HepG2 (cell line): ENCODE results near the gene OPRL1. TPM values are rescaled to one million over a fixed set of nuclear protein-coding genes. Genes with fewer than 3 reads are reported as not detected.

Experiments used
- DZIP1 ChIP-seq: sonication (generic); formaldehyde crosslinking; IDR thresholded peaks from 2 replicates; pipeline ENCODE4 v1.5.0; 2020; ENCODE audit warnings: mild to moderate bottlenecking, missing genetic modification reagents
- EZH2 ChIP-seq: conservative IDR thresholded peaks from 2 replicates; pipeline ENCODE4 v1.6.1; 2012; ENCODE audit warnings: mild to moderate bottlenecking, low read depth, low read length, moderate library complexity
- FOXA3 ChIP-seq: IDR thresholded peaks from 2 replicates; pipeline ENCODE4 v1.6.1; 2016; ENCODE audit warnings: missing genetic modification reagents, missing compliant biosample characterization
- GLI4 ChIP-seq: sonication (generic); formaldehyde crosslinking; IDR thresholded peaks from 2 replicates; pipeline ENCODE4 v1.5.1; 2020; ENCODE audit warnings: missing genetic modification reagents, mild to moderate bottlenecking, moderate library complexity, borderline replicate concordance
- HNRNPH1 ChIP-seq: fragments of 200-400 bp; formaldehyde crosslinking; optimal IDR thresholded peaks from 2 replicates; pipeline ENCODE3; 2017; ENCODE audit warnings: mild to moderate bottlenecking, low read depth, low read length
- HOXA7 ChIP-seq: sonication (generic); formaldehyde crosslinking; IDR thresholded peaks from 2 replicates; pipeline ENCODE4 v1.8.1; 2022; ENCODE audit warnings: mild to moderate bottlenecking, missing genetic modification reagents, moderate library complexity
- KAT8 ChIP-seq: IDR thresholded peaks from 2 replicates; pipeline ENCODE4 v1.6.1; 2016; ENCODE audit warnings: missing genetic modification reagents, missing compliant biosample characterization
- KDM4B ChIP-seq: sonication (generic); formaldehyde crosslinking; IDR thresholded peaks from 2 replicates; pipeline ENCODE4 v1.4.0; 2020; ENCODE audit warnings: missing genetic modification reagents
- PITX1 ChIP-seq: sonication (generic); formaldehyde crosslinking; IDR thresholded peaks from 2 replicates; pipeline ENCODE4 v1.5.1; 2020; ENCODE audit warnings: mild to moderate bottlenecking, missing genetic modification reagents
- PPARG ChIP-seq: conservative IDR thresholded peaks from 2 replicates; pipeline ENCODE4 v1.6.1; 2016; ENCODE audit warnings: missing biosample characterization, missing genetic modification reagents
- SKI ChIP-seq: fragments of 450-650 bp; IDR thresholded peaks from one replicate; pipeline ENCODE4 v1.6.1; 2018; ENCODE audit warnings: mild to moderate bottlenecking; ENCODE audit not compliant: partially characterized antibody
- SMAD1 ChIP-seq: sonication (generic); formaldehyde crosslinking; IDR thresholded peaks from 2 replicates; pipeline ENCODE4 v1.4.0; 2020; ENCODE audit warnings: missing genetic modification reagents, low read depth, mild to moderate bottlenecking, borderline replicate concordance
- SRF ChIP-seq: IDR thresholded peaks from 2 replicates; pipeline ENCODE4 v1.6.1; 2011; ENCODE audit warnings: mild to moderate bottlenecking, low read depth, low read length, moderate library complexity
- TBL1XR1 ChIP-seq: fragments of 150-350 bp; IDR thresholded peaks from 2 replicates; pipeline ENCODE4 v1.6.1; 2014; ENCODE audit warnings: borderline replicate concordance, low read length; ENCODE audit not compliant: partially characterized antibody
- WIZ ChIP-seq: sonication (generic); formaldehyde crosslinking; IDR thresholded peaks from 2 replicates; pipeline ENCODE4 v1.5.1; 2020; ENCODE audit warnings: mild to moderate bottlenecking, missing genetic modification reagents
- ZFP36 ChIP-seq: fragments of 150-350 bp; IDR thresholded peaks from 2 replicates; pipeline ENCODE4 v1.6.1; 2018; ENCODE audit warnings: borderline replicate concordance, low read length, low read depth; ENCODE audit not compliant: partially characterized antibody
- ZMYM4 ChIP-seq: sonication (generic); formaldehyde crosslinking; IDR thresholded peaks from 2 replicates; pipeline ENCODE4 v1.8.1; 2023; ENCODE audit warnings: mild to moderate bottlenecking, missing genetic modification reagents
- ZNF30 ChIP-seq: sonication (generic); formaldehyde crosslinking; IDR thresholded peaks from 2 replicates; pipeline ENCODE4 v1.5.0; 2020; ENCODE audit warnings: mild to moderate bottlenecking, missing genetic modification reagents
- ZNF460 ChIP-seq: sonication (generic); formaldehyde crosslinking; IDR thresholded peaks from 2 replicates; pipeline ENCODE4 v1.5.1; 2020; ENCODE audit warnings: missing genetic modification reagents, mild to moderate bottlenecking, borderline replicate concordance
- ZNF468 ChIP-seq: sonication (generic); formaldehyde crosslinking; IDR thresholded peaks from 2 replicates; pipeline ENCODE4 v1.8.0; 2022; ENCODE audit warnings: mild to moderate bottlenecking, moderate library complexity, missing genetic modification reagents
- ZNF503 ChIP-seq: sonication (generic); formaldehyde crosslinking; IDR thresholded peaks from 2 replicates; pipeline ENCODE4 v1.4.0; 2020; ENCODE audit warnings: missing genetic modification reagents
- ZNF510 ChIP-seq: sonication (generic); formaldehyde crosslinking; IDR thresholded peaks from 2 replicates; pipeline ENCODE4 v1.4.0; 2020; ENCODE audit warnings: low read depth, mild to moderate bottlenecking, missing genetic modification reagents
- ZNF720 ChIP-seq: sonication (generic); formaldehyde crosslinking; IDR thresholded peaks from 2 replicates; pipeline ENCODE4 v1.4.0; 2020; ENCODE audit warnings: missing genetic modification reagents
- polyA plus RNA-seq, 8 experiments: library from polyadenylated mRNA; depleted of rRNA in 3 of 8; stranded (reverse) in 7 of 8; unstranded in 1 of 8; fragments of >200 nt; fragmentation: Illumina TruSeq in 4 of 8; extraction: Trizol in 4 of 8; gene quantifications; 2 replicates each; pipeline versions ENCODE4 v1.2.1 to v1.2.3, GENCODE V29; 2011 to 2016; ENCODE audit warnings: low read depth in 4 of 8, missing spikeins in 1 of 8, mixed read lengths in 1 of 8; ENCODE audit not compliant: insufficient read depth in 1 of 8
- total RNA-seq, 5 experiments: library from RNA; depleted of rRNA; stranded (reverse); fragments of >200 nt; fragmentation: Illumina TruSeq; extraction: Trizol; gene quantifications; 2 replicates each; pipeline ENCODE4 v1.2.3, GENCODE V29; 2016; ENCODE audit warnings: low read depth in 1 of 5

Gene OPRL1
- total and polyA plus RNA-seq, 2 of the 13 experiments (the other 11 are each of a cell fraction or from before 2014, with no cell fraction given) = 0.35 to 0.71 TPM

- TF ChIP-seq PITX1 (CRISPR knock-in tag) = peak; percentile 83
- 0 out of 2 replicates have a peak, but pooled peaks have one; percentile 38 for TF ChIP-seq ZNF30
- no peak for TF ChIP-seq ZNF460
- TF ChIP-seq ZNF720 (CRISPR knock-in tag) = no peak
- TF ChIP-seq ZNF510 (CRISPR knock-in tag) = peak; percentile 64; the same call in 1 of the 2 replicates
- no peak for TF ChIP-seq ZMYM4
- TF ChIP-seq ZNF468 = peak; percentile 92; the same call in 1 of the 2 replicates
- TF ChIP-seq SKI = peak; percentile 6
- TF ChIP-seq SMAD1 (CRISPR knock-in tag) = peak; percentile 77; the same call in 1 of the 2 replicates
- no peak for TF ChIP-seq GLI4 (CRISPR knock-in tag)
- TF ChIP-seq HOXA7 = peak; percentile 40; the same call in 1 of the 2 replicates
- TF ChIP-seq KAT8 (CRISPR knock-in tag) = 0 out of 2 replicates have a peak, but pooled peaks have one; percentile 46
- TF ChIP-seq TBL1XR1 = no peak
- TF ChIP-seq ZFP36 = no peak
- TF ChIP-seq WIZ = peak; percentile 35; the same call in 1 of the 2 replicates
- TF ChIP-seq PPARG = no peak
- TF ChIP-seq SRF = no peak
- no peak for TF ChIP-seq DZIP1 (CRISPR knock-in tag)
- TF ChIP-seq FOXA3 = peak; percentile 37; the same call in 1 of the 2 replicates
- no peak for TF ChIP-seq EZH2
- TF ChIP-seq ZNF503 (CRISPR knock-in tag) = no peak
- peak; percentile 44 for TF ChIP-seq HNRNPH1
- peak; percentile 67 for TF ChIP-seq KDM4B (CRISPR knock-in tag)
Observed at GRCh38 chr20:64052987-64053840, 26.7 kb upstream of the OPRL1 start (continued).
